ENCODE results near the gene LSM2.
"Not testable (repeated sequence)": the region's sequence is repeated elsewhere in the genome, so short reads cannot be mapped to it uniquely, and the experiment has no call there.

Gene LSM2

DNA sequence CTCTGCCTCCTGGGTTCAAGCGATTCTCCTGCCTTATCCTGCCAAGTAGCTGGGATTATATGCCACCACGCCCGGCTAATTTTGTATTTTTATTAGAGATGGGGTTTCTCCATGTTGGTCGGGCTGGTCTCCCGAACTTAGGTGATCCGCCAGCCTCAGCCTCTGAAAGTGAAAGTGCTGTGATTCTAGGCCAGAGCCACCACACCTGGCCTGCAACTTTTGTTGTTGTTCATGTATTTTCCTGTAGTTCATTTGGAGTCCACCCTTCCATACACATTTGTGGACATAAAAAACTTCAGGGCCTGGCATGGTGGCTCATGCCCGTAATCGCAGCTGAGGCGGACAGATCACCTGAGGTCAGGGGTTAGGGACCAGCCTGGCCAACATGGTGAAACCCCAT lies 35.3 kb upstream of the LSM2 start:
- H3K4me3 ChIP-seq (ENCODE audit: low read depth, low read length), result no peak overlapping the region
- in situ Hi-C loops (cut with HindIII; ENCODE audit: low sequenced_read_pairs), result no loop called here
- DNase-seq (ENCODE audit: low read depth, low spot score), result no peak
- TF ChIP-seq, protein P1, sequence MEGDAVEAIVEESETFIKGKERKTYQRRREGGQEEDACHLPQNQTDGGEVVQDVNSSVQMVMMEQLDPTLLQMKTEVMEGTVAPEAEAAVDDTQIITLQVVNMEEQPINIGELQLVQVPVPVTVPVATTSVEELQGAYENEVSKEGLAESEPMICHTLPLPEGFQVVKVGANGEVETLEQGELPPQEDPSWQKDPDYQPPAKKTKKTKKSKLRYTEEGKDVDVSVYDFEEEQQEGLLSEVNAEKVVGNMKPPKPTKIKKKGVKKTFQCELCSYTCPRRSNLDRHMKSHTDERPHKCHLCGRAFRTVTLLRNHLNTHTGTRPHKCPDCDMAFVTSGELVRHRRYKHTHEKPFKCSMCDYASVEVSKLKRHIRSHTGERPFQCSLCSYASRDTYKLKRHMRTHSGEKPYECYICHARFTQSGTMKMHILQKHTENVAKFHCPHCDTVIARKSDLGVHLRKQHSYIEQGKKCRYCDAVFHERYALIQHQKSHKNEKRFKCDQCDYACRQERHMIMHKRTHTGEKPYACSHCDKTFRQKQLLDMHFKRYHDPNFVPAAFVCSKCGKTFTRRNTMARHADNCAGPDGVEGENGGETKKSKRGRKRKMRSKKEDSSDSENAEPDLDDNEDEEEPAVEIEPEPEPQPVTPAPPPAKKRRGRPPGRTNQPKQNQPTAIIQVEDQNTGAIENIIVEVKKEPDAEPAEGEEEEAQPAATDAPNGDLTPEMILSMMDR (IDR thresholded peaks at IDR 0.05; ENCODE audit: low read depth, low read length), result no peak

GRCh38 chr6:31839779-31840126 lies 33.0 kb upstream of the LSM2 start:
- H3K4me3 ChIP-seq (ENCODE audit: low read depth, low read length); DNase-seq (ENCODE audit: low read depth, low spot score); in situ Hi-C loops (cut with HindIII; ENCODE audit: low sequenced_read_pairs): not testable (repeated sequence)

- TF ChIP-seq, protein P1 (IDR thresholded peaks at IDR 0.05; ENCODE audit: low read depth, low read length), result no peak
- in situ Hi-C loops (cut with HindIII; ENCODE audit: low sequenced_read_pairs), result no loop called here
- no peak overlapping the region for H3K4me3 ChIP-seq (ENCODE audit: low read depth, low read length)
- no peak for DNase-seq (ENCODE audit: low read depth, low spot score)
Measured at GRCh38 chr6:31838968-31839367, 32.2 kb upstream of the LSM2 start.

GRCh38 chr6:31838114-31838553 lies 31.4 kb upstream of the LSM2 start:
- DNase-seq (ENCODE audit: low read depth, low spot score); in situ Hi-C loops (cut with HindIII; ENCODE audit: low sequenced_read_pairs): not testable (repeated sequence)
- peak overlapping the region; percentile 79 for H3K4me3 ChIP-seq (ENCODE audit: low read depth, low read length)

DNA sequence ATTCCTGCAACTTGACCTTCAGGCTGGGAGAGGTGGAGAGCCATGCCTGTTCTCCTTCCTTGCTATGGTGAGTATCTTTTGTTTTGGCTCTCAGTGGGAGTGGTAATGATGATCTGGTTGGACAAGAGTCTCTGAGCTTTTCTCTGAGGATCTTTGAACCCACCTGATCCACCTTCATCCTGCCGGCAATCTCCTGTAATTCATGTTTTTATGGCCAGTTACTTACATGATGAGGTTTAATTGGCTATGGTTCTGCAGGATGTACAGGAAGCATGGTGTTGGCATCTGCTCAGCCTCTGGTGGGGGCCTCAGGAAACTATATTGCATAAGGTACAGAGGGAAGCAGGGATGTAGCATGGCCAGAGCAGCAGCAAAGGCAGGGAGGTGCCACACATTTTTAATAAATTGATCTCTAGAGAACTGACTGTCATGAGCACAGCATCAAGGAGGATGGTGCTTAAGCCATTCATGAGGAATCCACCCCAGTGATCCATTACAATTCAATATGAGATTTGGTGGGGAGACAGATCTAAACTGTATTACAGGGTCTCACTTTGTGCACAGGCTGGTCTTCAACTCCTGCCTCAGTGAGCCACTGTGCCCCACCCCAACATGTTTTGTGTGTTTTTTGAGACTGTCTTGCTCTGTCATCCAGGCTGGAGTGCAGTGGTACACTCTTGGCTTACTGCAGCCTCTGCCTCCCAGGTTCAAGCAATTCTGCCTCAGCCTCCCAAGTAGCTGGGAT lies 30.8 kb upstream of the LSM2 start:
- no peak for DNase-seq (ENCODE audit: low read depth, low spot score)
- TF ChIP-seq, protein P1 (IDR thresholded peaks at IDR 0.05; ENCODE audit: low read depth, low read length), result no peak
- in situ Hi-C loops (cut with HindIII; ENCODE audit: low sequenced_read_pairs), result no loop called here
- H3K4me3 ChIP-seq (ENCODE audit: low read depth, low read length), result peak overlapping the region; percentile 79

GRCh38 chr6:31836474-31837368 lies 30.0 kb upstream of the LSM2 start:
- peak overlapping the region; percentile 79 for H3K4me3 ChIP-seq (ENCODE audit: low read depth, low read length)
- DNase-seq (ENCODE audit: low read depth, low spot score), result peak; percentile 56
- TF ChIP-seq, protein P1 (IDR thresholded peaks at IDR 0.05; ENCODE audit: low read depth, low read length), result no peak
- in situ Hi-C loops (cut with HindIII; ENCODE audit: low sequenced_read_pairs), result no loop called here

DNA sequence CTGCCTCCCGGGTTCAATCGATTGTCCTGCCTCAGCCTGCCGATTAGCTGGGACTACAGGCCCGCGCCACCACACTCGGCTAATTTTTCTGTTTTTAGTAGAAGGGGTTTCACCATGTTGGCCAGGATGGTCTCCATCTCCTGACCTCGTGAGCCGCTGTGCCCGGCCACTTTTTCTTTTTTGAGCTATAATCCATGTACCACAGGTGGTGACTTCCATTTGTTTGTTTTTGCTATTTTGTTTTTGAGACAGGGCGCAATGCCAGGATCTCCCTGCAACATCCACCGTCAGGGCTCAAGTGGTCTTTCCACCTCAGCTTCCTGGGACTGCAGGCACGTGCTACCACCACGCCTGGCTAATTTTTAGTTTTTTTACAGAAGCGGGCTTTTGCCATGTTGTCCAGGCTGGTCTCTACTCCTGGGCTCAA lies 29.3 kb upstream of the LSM2 start:
- in situ Hi-C loops (cut with HindIII; ENCODE audit: low sequenced_read_pairs), result no loop called here
- TF ChIP-seq, protein P1 (IDR thresholded peaks at IDR 0.05; ENCODE audit: low read depth, low read length), result no peak
- DNase-seq (ENCODE audit: low read depth, low spot score), result no peak
- H3K4me3 ChIP-seq (ENCODE audit: low read depth, low read length), result peak overlapping the region; percentile 79
